Astrocyte of the spinal cord (primary cell): Measurements from ENCODE around the gene MDGA2.

Source experiments
- DNase-seq: peaks from one replicate; pipeline ENCODE4 v3.0.0; 2011; ENCODE audit warnings: low read depth, low spot score
- H3K4me3 ChIP-seq: 2 replicates; pipeline ENCODE4 v1.5.1; 2011; ENCODE audit warnings: low read depth, mild to moderate bottlenecking, low read length, moderate library complexity
- in situ Hi-C: cut with HindIII; loops from 2 replicates; pipeline ENCODE4 v1.10.0; 2017; ENCODE audit warnings: low sequenced_read_pairs
- TF ChIP-seq, protein P1 (sequence below): IDR thresholded peaks from 2 replicates; pipeline ENCODE4 v1.5.1; 2012; ENCODE audit warnings: low read depth, mild to moderate bottlenecking, low read length, inconsistent platforms

MDGA2 gene

DNA sequence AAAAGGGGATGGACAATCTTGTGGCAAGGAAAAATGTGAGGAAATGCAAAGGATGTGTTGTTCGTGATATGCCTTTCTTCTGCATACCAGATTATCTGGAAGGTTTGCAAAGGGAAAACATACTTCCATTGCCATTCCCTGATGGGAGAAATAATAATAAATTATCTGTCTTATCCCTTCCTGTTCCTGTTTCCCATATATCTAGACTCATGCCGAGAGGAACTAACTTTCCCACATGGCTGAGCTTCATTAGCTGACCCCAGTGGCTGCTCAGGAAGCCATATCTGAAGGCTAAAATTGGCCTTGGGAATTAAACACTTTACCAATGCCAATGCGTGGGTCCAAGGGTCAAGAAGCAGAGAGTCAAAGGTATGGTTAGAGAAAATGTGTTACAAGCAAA lies 439.8 kb downstream of the MDGA2 start:
- in situ Hi-C loops = no loop called here
- no peak overlapping the region for H3K4me3 ChIP-seq
- TF ChIP-seq, protein P1, sequence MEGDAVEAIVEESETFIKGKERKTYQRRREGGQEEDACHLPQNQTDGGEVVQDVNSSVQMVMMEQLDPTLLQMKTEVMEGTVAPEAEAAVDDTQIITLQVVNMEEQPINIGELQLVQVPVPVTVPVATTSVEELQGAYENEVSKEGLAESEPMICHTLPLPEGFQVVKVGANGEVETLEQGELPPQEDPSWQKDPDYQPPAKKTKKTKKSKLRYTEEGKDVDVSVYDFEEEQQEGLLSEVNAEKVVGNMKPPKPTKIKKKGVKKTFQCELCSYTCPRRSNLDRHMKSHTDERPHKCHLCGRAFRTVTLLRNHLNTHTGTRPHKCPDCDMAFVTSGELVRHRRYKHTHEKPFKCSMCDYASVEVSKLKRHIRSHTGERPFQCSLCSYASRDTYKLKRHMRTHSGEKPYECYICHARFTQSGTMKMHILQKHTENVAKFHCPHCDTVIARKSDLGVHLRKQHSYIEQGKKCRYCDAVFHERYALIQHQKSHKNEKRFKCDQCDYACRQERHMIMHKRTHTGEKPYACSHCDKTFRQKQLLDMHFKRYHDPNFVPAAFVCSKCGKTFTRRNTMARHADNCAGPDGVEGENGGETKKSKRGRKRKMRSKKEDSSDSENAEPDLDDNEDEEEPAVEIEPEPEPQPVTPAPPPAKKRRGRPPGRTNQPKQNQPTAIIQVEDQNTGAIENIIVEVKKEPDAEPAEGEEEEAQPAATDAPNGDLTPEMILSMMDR = no peak
- DNase-seq = no peak

DNA sequence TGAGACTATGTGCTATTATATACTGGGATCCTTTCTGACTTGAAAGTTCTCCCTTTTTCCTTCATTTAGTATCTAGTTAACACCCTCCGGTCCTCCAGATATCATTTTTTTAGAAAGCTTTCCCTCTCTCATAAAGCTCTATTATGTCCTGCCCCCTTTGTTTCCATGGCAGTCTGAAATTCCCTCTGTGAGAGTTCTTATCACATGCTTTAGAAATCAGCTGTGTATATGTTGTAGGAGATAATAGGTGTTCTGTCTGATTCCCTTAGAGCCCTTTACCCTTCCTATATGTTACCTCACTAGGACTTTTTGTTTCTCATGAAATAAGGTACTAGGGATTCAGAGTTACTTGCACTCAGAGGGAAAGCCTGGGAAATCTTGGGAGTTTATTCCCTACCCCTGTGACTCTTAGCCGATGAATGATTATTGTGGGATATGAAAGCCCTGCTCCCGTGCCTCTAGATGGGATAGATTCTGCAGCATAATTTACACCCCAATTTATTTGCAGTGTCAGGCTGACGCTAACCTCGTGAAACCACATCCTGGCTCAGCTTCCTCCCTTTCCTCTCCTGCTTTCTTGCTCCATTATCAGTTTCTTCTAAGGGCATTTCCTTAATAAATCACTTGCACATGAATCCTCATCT lies 448.4 kb downstream of the MDGA2 start:
- TF ChIP-seq, protein P1 = no peak
- in situ Hi-C loops = no loop called here
- peak; percentile 7 for DNase-seq
- no peak overlapping the region for H3K4me3 ChIP-seq

DNA sequence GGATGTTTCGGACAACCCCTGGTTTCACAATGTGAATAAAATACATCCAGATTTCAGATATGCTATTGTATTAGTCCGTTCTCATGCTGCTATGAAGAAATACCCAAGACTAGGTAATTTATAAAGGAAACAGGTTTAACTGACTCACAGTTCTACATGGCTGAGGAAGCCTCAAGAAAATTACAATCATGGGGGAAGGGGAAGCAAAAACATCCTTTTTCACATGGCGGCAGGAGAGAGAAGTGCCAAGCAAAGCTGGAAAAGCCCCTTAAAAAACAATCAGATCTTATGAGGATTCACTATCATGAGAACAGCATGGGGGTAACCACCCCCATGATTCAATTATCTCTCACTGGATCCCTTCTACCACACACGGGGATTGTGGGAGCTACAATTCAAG lies 451.7 kb downstream of the MDGA2 start:
- TF ChIP-seq, protein P1 = no peak
- DNase-seq = no peak
- in situ Hi-C loops = no loop called here
- no peak overlapping the region for H3K4me3 ChIP-seq

DNA sequence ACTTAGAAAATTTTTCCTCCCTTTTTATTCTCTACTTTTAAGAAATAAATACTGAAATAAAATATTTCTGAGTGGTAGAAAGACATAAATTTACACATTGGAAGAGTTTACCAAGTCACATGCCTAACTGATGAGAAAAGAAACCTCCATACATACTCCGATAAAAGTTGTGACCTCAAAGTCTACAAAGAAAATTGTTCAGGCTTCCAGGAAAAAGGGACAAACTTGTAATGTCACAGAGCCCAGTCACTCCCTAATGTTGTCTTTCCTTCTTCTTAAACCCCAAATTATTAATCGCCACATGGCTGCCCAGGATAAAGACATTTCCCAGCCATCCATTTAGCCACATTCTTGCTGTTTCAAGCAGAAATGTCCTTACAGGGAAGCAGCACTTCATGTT lies 455.3 kb downstream of the MDGA2 start:
- in situ Hi-C loops = no loop called here
- no peak for DNase-seq

DNA sequence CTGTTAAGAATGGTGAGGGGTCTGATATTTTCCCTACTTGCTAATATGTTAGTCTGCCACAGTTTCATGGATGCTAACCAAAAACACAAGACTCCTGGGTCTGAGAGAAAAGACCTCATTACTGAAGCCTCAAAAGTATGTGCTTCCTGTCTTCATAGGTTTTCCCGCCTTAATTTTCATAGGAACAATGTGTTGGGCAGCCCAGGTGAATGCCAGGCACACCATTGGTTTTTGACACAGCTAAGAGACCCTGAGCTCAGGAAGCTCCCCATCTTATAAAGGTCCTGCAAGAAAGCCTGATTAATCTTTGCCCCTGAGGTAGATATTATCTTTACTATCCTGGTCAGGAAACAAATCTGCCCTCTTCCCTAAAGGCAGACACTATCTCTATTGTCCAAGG lies 464.1 kb downstream of the MDGA2 start:
- TF ChIP-seq, protein P1 = no peak
- H3K4me3 ChIP-seq = no peak overlapping the region
- DNase-seq = no peak
- in situ Hi-C loops = no loop called here

More for the DNA sequence above, 455.3 kb downstream of the MDGA2 start:
- H3K4me3 ChIP-seq = no peak overlapping the region
- TF ChIP-seq, protein P1 = no peak

DNA sequence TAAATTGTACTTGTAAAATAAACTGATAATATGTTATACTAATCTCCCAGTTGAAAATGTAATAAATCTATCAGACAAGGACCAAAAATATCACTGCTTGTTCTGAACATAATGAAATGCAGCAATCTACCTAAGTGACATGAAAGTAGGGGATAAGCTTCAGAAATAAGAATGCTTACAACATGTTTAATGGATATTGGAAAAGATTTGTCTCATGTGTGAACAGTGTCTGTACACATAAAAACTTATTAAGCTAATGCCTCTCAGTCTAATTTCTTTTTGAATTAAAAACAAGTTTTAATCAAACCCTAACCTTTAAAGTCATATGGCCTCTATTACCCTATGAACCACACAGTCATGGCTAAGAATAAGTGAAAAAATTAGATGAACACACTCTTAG lies 465.3 kb downstream of the MDGA2 start:
- in situ Hi-C loops = no loop called here
- no peak for DNase-seq
- H3K4me3 ChIP-seq = no peak overlapping the region
- TF ChIP-seq, protein P1 = no peak
